Nephron (organoid): ENCODE data around the gene COPZ1.
A peak's percentile ranks its signal among the peaks of the same experiment; 100 is the strongest.

ENCODE experiments used
- H3K27ac Mint-ChIP-seq, 3 experiments: 2 replicates each; pipeline ENCODE4 v1.8.0; 2020; ENCODE audit warnings: mixed read lengths in 3 of 3, mild to moderate bottlenecking in 2 of 3, moderate library complexity in 1 of 3
- H3K27me3 Mint-ChIP-seq: 2 replicates; pipeline ENCODE4 v1.8.0; 2021; ENCODE audit warnings: low read depth, mild to moderate bottlenecking, moderate library complexity, mixed read lengths
- H3K36me3 Mint-ChIP-seq: 2 replicates; pipeline ENCODE4 v1.8.0; 2020; ENCODE audit warnings: low read depth, mixed read lengths
- H3K4me1 Mint-ChIP-seq: 2 replicates; pipeline ENCODE4 v1.8.0; 2020; ENCODE audit warnings: mixed read lengths
- H3K4me3 Mint-ChIP-seq, 3 experiments: 2 replicates each; pipeline ENCODE4 v1.8.0; 2020; ENCODE audit warnings: mild to moderate bottlenecking in 3 of 3, mixed read lengths in 3 of 3, moderate library complexity in 2 of 3
- H3K9me3 Mint-ChIP-seq: 2 replicates; pipeline ENCODE4 v1.8.0; 2020; ENCODE audit warnings: mixed read lengths
- CTCF ChIP-seq, 3 experiments: fragments of 200-600 bp; sonication (generic); IDR thresholded peaks; one replicate each; pipeline ENCODE4 v1.5.0; 2021; ENCODE audit warnings: antibody characterized with exemption in 3 of 3; ENCODE audit not compliant: unreplicated experiment in 3 of 3

COPZ1 gene

DNA sequence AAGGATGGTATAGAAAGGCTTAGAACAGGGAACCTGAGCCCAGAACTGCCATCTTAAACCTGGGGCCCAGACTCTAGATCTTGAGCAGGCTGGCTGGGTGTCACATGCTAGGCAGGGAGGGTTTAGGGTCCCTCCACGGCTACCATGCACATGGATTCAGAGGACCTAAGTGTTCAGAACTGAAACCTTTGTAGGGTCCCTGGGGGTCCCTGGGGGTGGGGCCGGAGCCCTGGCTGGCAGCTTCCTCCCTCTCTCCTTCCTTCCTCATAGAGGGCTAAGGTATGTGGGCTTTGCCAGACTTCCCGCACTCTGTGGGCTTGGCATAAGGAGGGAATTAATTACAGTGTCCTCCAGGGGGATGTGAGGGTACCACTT lies 64.2 kb downstream of the COPZ1 start:
- peaks cover 4% of the 10 kb centered on the region for H3K27me3 Mint-ChIP-seq
- H3K36me3 Mint-ChIP-seq = peaks cover 1% of the 10 kb centered on the region
- peaks cover 58% of the 10 kb centered on the region for H3K4me1 Mint-ChIP-seq
- TF ChIP-seq CTCF (IDR thresholded peaks at IDR 0.05; ENCODE audit: unreplicated experiment in 3 of 3) = no peak
- no peaks in the 10 kb centered on the region for H3K9me3 Mint-ChIP-seq
- no peak overlapping the region for H3K27ac Mint-ChIP-seq
- peak overlapping the region in 2 of 3 experiments; percentile 15 to 94 for H3K4me3 Mint-ChIP-seq

- no peak for TF ChIP-seq CTCF (IDR thresholded peaks at IDR 0.05; ENCODE audit: unreplicated experiment in 3 of 3)
- Mint-ChIP-seq H3K4me1 (peaks cover 59% of the 10 kb centered on the region), H3K27me3 (peaks cover 4% of the 10 kb centered on the region), H3K27ac (no peak overlapping the region), H3K36me3 (peaks cover 7% of the 10 kb centered on the region), H3K4me3 (peak overlapping the region; percentile 67 to 94 (median 72)), H3K9me3 (no peaks in the 10 kb centered on the region)
These were observed 64.8 kb downstream of the COPZ1 start for GRCh38 chr12:54389607-54390175.

- H3K27ac Mint-ChIP-seq = no peak overlapping the region
- peaks cover 59% of the 10 kb centered on the region for H3K4me1 Mint-ChIP-seq
- peak overlapping the region; percentile 85 to 94 (median 88) for H3K4me3 Mint-ChIP-seq
- no peak for TF ChIP-seq CTCF (IDR thresholded peaks at IDR 0.05; ENCODE audit: unreplicated experiment in 3 of 3)
- no peaks in the 10 kb centered on the region for H3K9me3 Mint-ChIP-seq
- H3K27me3 Mint-ChIP-seq = peaks cover 4% of the 10 kb centered on the region
- peaks cover 12% of the 10 kb centered on the region for H3K36me3 Mint-ChIP-seq
These were observed 65.3 kb downstream of the COPZ1 start for GRCh38 chr12:54390176-54390667.

- TF ChIP-seq CTCF (IDR thresholded peaks at IDR 0.05; ENCODE audit: unreplicated experiment in 3 of 3) = peak in 1 of 3 experiments; percentile 24
- Mint-ChIP-seq H3K4me1 (peaks cover 58% of the 10 kb centered on the region), H3K9me3 (no peaks in the 10 kb centered on the region), H3K36me3 (peaks cover 17% of the 10 kb centered on the region), H3K4me3 (peak overlapping the region; percentile 85 to 94 (median 88)), H3K27ac (no peak overlapping the region), H3K27me3 (peaks cover 4% of the 10 kb centered on the region)
These were observed 66.0 kb downstream of the COPZ1 start for GRCh38 chr12:54390668-54391551.

DNA sequence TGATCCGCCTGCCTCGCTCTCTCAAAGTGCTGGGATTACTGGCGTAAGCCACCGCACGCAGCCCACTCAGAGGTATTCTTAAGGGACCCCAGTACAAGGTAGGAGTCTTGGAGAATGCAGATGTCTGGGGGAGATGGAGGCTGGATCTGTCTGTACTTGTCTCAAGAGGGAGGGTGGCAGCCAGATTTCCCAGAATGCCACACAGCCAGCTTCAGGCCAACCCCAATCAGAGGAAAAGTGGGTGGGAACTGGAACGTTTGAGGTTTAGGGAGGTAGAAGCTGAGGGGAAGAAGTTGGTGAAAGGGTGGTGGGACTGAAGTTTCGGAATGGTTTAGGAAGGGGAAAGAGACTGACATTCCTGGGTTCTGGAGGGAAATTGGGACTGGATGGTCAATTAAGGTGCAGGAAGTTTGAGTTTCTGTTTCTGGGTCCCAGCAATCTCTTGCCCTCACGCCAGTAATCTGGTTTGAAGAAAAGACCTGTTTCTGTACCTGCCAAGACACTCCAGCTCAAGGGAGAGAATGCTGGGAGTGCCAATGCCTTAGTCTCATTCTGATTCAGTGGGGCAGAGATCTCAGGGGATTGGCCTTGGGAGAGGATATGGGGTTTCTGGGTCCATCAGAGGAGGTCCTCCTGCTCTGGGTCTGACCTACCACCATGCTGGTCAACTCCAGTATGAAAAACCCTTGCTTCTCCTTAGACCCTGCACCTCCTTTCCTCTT lies 67.7 kb downstream of the COPZ1 start:
- TF ChIP-seq CTCF (IDR thresholded peaks at IDR 0.05; ENCODE audit: unreplicated experiment in 3 of 3) = no peak
- no peaks in the 10 kb centered on the region for H3K9me3 Mint-ChIP-seq
- peaks cover 44% of the 10 kb centered on the region for H3K4me1 Mint-ChIP-seq
- H3K4me3 Mint-ChIP-seq = peak overlapping the region; percentile 58 to 94 (median 74)
- H3K36me3 Mint-ChIP-seq = peaks cover 29% of the 10 kb centered on the region
- peak overlapping the region; percentile 48 to 83 (median 66) for H3K27ac Mint-ChIP-seq
- H3K27me3 Mint-ChIP-seq = peaks cover 4% of the 10 kb centered on the region
